K562 (cell line): ENCODE measurements around the gene GPR25. TPM values are rescaled to one million over a fixed set of nuclear protein-coding genes. Genes with fewer than 3 reads are reported as not detected.

ENCODE experiments used
- ATAC-seq: fragments of 200-7000 bp; cut with Tn5 transposase; 3 replicates; pipeline ENCODE4 v1.9.1; 2020; ENCODE audit warnings: moderate library complexity
- BruUV-seq: library from RNA; stranded (reverse); fragments of 400-500 nt; replicated peaks from 2 replicates; lab custom pipeline; 2021; lab: Mats Ljungman, UMichigan
- CTCF ChIA-PET: fragments of 300-600 bp; formaldehyde crosslinking; extraction: SDS; loops from one replicate; lab custom pipeline; 2021; ENCODE audit warnings: low intra/inter-chr PET ratio; lab: Yijun Ruan, JAX
- POLR2A ChIA-PET: fragments of 300-600, 350-650 bp; sonication (Branson Sonifier 250); formaldehyde crosslinking; extraction: SDS; loops from one replicate; lab custom pipeline; 2021; ENCODE audit warnings: antibody characterized with exemption, inconsistent platforms; lab: Yijun Ruan, JAX
- DNase-seq, 4 experiments: peaks; one replicate each; pipeline versions ENCODE4 v3.0.0 to v3.0.0-alpha.2; 2011 to 2018; ENCODE audit warnings: low spot score in 3 of 4, mixed read lengths in 3 of 4; ENCODE audit errors: extremely low read depth in 1 of 4
- FAIRE-seq: peaks from 2 replicates; lab custom pipeline; 2011; peaks lifted over from hg19 to GRCh38; lab: Jason Lieb, UNC
- H2AFZ ChIP-seq: 2 replicates; pipeline ENCODE4 v1.6.0; 2011; ENCODE audit warnings: low read depth, low read length, control low read depth, inconsistent platforms
- H3K27ac ChIP-seq: fragments of 200-600 bp; 3 replicates; pipeline ENCODE4 v1.8.0; 2011; ENCODE audit warnings: low read depth, mild to moderate bottlenecking, control low read depth, inconsistent platforms, low read length, moderate library complexity, mixed read lengths; ENCODE audit errors: extremely low read depth
- H3K27me3 ChIP-seq, 2 experiments: fragments of 300-600 bp in 1 of 2; 2 replicates in 1 of 2; 3 replicates in 1 of 2; pipeline versions ENCODE4 v1.6.0 to v1.8.0; 2011; ENCODE audit warnings: inconsistent platforms in 2 of 2, low read length in 2 of 2, mild to moderate bottlenecking in 1 of 2, mixed read lengths in 1 of 2, moderate library complexity in 1 of 2; ENCODE audit not compliant: control insufficient read depth in 2 of 2, insufficient read depth in 2 of 2
- H3K36me3 ChIP-seq: fragments of 300-600 bp; 3 replicates; pipeline ENCODE4 v1.8.0; 2011; ENCODE audit warnings: mild to moderate bottlenecking, low read length, inconsistent platforms; ENCODE audit not compliant: control insufficient read depth, insufficient read depth
- H3K4me1 ChIP-seq, 2 experiments: fragments of 200-600 bp in 1 of 2; replicated peaks in 1 of 2; 2 replicates in 1 of 2; 3 replicates in 1 of 2; pipeline versions ENCODE4 v1.5.1 to v1.8.0; 2011; ENCODE audit warnings: inconsistent platforms in 2 of 2, low read length in 2 of 2, mild to moderate bottlenecking in 1 of 2, mixed read lengths in 1 of 2, moderate library complexity in 1 of 2; ENCODE audit not compliant: control insufficient read depth in 2 of 2, insufficient read depth in 2 of 2
- H3K4me2 ChIP-seq: 2 replicates; pipeline ENCODE4 v1.6.1; 2011; ENCODE audit warnings: low read length, control low read depth, inconsistent platforms, mixed read lengths; ENCODE audit not compliant: insufficient read depth
- H3K4me3 ChIP-seq: fragments of 200-600 bp; sonication (generic), shearing (Covaris generic); 2 replicates; pipeline ENCODE4 v1.5.1; 2016; ENCODE audit warnings: control low read depth, inconsistent platforms
- H3K79me2 ChIP-seq: fragments of 200-600 bp; 3 replicates; pipeline ENCODE4 v1.8.0; 2011; ENCODE audit warnings: low read length, inconsistent platforms; ENCODE audit not compliant: control insufficient read depth, insufficient read depth
- H3K9ac ChIP-seq, 2 experiments: 2 replicates each; pipeline versions ENCODE4 v1.6.0 to v1.6.1; 2011; ENCODE audit warnings: low read depth in 2 of 2, low read length in 2 of 2, control low read depth in 1 of 2, inconsistent platforms in 1 of 2, mild to moderate bottlenecking in 1 of 2, mixed read lengths in 1 of 2; ENCODE audit not compliant: insufficient read depth in 1 of 2
- H3K9me1 ChIP-seq: one replicate; pipeline ENCODE4 v1.6.0; 2011; ENCODE audit warnings: inconsistent platforms, mild to moderate bottlenecking, low read length, moderate library complexity; ENCODE audit not compliant: control insufficient read depth, insufficient read depth
- H3K9me3 ChIP-seq: replicated peaks from 2 replicates; pipeline ENCODE4 v1.5.1; 2011; ENCODE audit warnings: low read depth, low read length, inconsistent platforms; ENCODE audit not compliant: control insufficient read depth, insufficient read depth
- H4K20me1 ChIP-seq: replicated peaks from 2 replicates; pipeline ENCODE4 v1.6.1; 2011; ENCODE audit warnings: low read length, inconsistent platforms, mixed read lengths; ENCODE audit not compliant: control insufficient read depth, insufficient read depth
- BRD9 ChIP-seq: fragments of 450-650 bp; IDR thresholded peaks from 2 replicates; pipeline ENCODE4 v1.6.1; 2018; ENCODE audit warnings: low read depth; ENCODE audit not compliant: partially characterized antibody
- E2F8 ChIP-seq: fragments of 450-650 bp; IDR thresholded peaks from 2 replicates; pipeline ENCODE4 v1.7.1; 2018; ENCODE audit warnings: mild to moderate bottlenecking, low read depth; ENCODE audit not compliant: partially characterized antibody
- ETS2 ChIP-seq: IDR thresholded peaks from 2 replicates; pipeline ENCODE4 v1.6.1; 2016; ENCODE audit warnings: borderline replicate concordance, missing genetic modification characterization, mild to moderate bottlenecking, moderate library complexity, missing compliant biosample characterization; ENCODE audit not compliant: poor library complexity, severe bottlenecking
- EWSR1 ChIP-seq: fragments of 450-650 bp; IDR thresholded peaks from 2 replicates; pipeline ENCODE4 v1.6.1; 2018; ENCODE audit warnings: borderline replicate concordance, mild to moderate bottlenecking, low read depth, moderate library complexity; ENCODE audit not compliant: partially characterized antibody
- LARP7 ChIP-seq: fragments of 450-650 bp; IDR thresholded peaks from 2 replicates; pipeline ENCODE4 v1.6.1; 2016
- SMAD1 ChIP-seq: fragments of 150-350 bp; IDR thresholded peaks from 2 replicates; pipeline ENCODE4 v1.6.1; 2014; ENCODE audit warnings: low read length, low read depth; ENCODE audit not compliant: partially characterized antibody
- TEAD4 ChIP-seq, 2 experiments: sonication (generic) in 1 of 2; formaldehyde crosslinking in 1 of 2; IDR thresholded peaks; 2 replicates each; pipeline versions ENCODE4 v1.6.1 to v1.8.0; 2012 to 2022; ENCODE audit warnings: borderline replicate concordance in 1 of 2, inconsistent platforms in 1 of 2, low read length in 1 of 2, mild to moderate bottlenecking in 1 of 2, missing genetic modification reagents in 1 of 2
- ZBTB43 ChIP-seq: sonication (generic); formaldehyde crosslinking; IDR thresholded peaks from 2 replicates; pipeline ENCODE4 v1.8.0; 2023; ENCODE audit warnings: mild to moderate bottlenecking, missing genetic modification reagents
- ZNF561 ChIP-seq: fragments of 450-650 bp; formaldehyde crosslinking; conservative IDR thresholded peaks from 2 replicates; pipeline ENCODE4 v1.4.0; 2020; ENCODE audit warnings: mild to moderate bottlenecking, moderate library complexity
- ZNF583 ChIP-seq: fragments of 250-450 bp; sonication (Bioruptor Pico); IDR thresholded peaks from 2 replicates; pipeline ENCODE4 v1.4.0; 2020
- ZNF766 ChIP-seq: fragments of 200-800 bp; sonication (Bioruptor generic); conservative IDR thresholded peaks from 2 replicates; pipeline ENCODE4 v1.6.1; 2016; ENCODE audit warnings: missing genetic modification characterization, missing compliant biosample characterization
- WGBS: fragments of 100-300 bp; shearing (Covaris generic); methylation state at CpG from one replicate; pipeline ENCODE4 v1.1.6; 2016; ENCODE audit warnings: low coverage, mixed read lengths; ENCODE audit not compliant: insufficient coverage; ENCODE audit errors: missing lambda C conversion rate; 5-methylcytosine and 5-hydroxymethylcytosine counted together
- in situ Hi-C: fragments of 300-500 bp; cut with MboI; formaldehyde crosslinking; loops from 4 replicates; pipeline ENCODE4 v1.15.0; 2018; ENCODE audit warnings: inconsistent platforms, mixed read lengths
- intact Hi-C: fragments of 100-400 bp; cut with micrococcal nuclease; formaldehyde crosslinking; loops from 2 replicates; pipeline ENCODE4 v1.14.2; 2022
- polyA plus RNA-seq, 8 experiments: library from polyadenylated mRNA; depleted of rRNA in 4 of 8; stranded (reverse) in 5 of 8; unstranded in 3 of 8; fragments of >200 nt; fragmentation: Nextera tagmentation in 2 of 8; fragmentation: Illumina TruSeq in 1 of 8; extraction: Ambion mirVana in 2 of 8; extraction: Trizol in 1 of 8; gene quantifications; 2 replicates each; pipeline versions ENCODE4 v1.2.1 to v1.2.3, GENCODE V29; 2011 to 2014; ENCODE audit warnings: inconsistent platforms in 1 of 8, missing spikeins in 1 of 8
- total RNA-seq, 7 experiments: library from RNA; depleted of rRNA in 6 of 7; stranded (reverse); fragments of >200 nt in 6 of 7; fragmentation: Illumina TruSeq in 2 of 7; extraction: Trizol in 2 of 7; gene quantifications; 2 replicates each; pipeline versions ENCODE4 v1.2.1 to v1.2.3, GENCODE V29; 2011 to 2021; ENCODE audit warnings: low replicate concordance in 1 of 7

GPR25 gene
- total and polyA plus RNA-seq, 9 of the 15 experiments (the other 6 are each of a cell fraction or from before 2014, with no cell fraction given) = not detected

- no peak for FAIRE-seq
- Histone ChIP-seq H3K36me3 (no peaks in the 10 kb centered on the region), H3K79me2 (no peaks in the 10 kb centered on the region), H3K9me3 (no peaks in the 10 kb centered on the region), H3K4me2 (no peak overlapping the region), H3K4me3 (no peak overlapping the region), H3K9me1 (no peaks in the 10 kb centered on the region), H3K27me3 (peaks cover 67 to 71% of the 10 kb centered on the region in 2 experiments), H3K9ac (no peak overlapping the region), H3K27ac (no peak overlapping the region), H2AFZ (no peak overlapping the region), H4K20me1 (no peaks in the 10 kb centered on the region), H3K4me1 (peaks cover 0 to 14% of the 10 kb centered on the region in 2 experiments; a peak in 1 of 5 replicates)
- ChIA-PET POLR2A (interaction anchor here (0.6 kb wide), 1 partner anchor 31 kb away, joined by 4 read pairs; no protein-coding TSS in a partner anchor), CTCF (no interaction called here)
- DNase-seq = peak in 1 of 4 experiments; percentile 5
- BruUV-seq = no TSS peak
- intact Hi-C loops (no loop called here), in situ Hi-C loops (no loop called here)
- no peak for ATAC-seq
- TF ChIP-seq EWSR1 (no peak), ZBTB43 (no peak), LARP7 (no peak)
- WGBS = 0% methylated on average over 5 of the region's 5 CpGs
Measured at GRCh38 chr1:200875416-200875815, 2.6 kb downstream of the GPR25 start.

- in situ Hi-C loops = no loop called here
- Histone ChIP-seq H3K27ac (no peak overlapping the region), H3K79me2 (no peaks in the 10 kb centered on the region), H4K20me1 (no peaks in the 10 kb centered on the region), H3K9me1 (no peaks in the 10 kb centered on the region), H3K4me3 (no peak overlapping the region), H3K27me3 (peaks cover 62 to 67% of the 10 kb centered on the region in 2 experiments), H3K4me1 (peaks cover 0 to 14% of the 10 kb centered on the region in 2 experiments; a peak in 1 of 5 replicates), H3K9me3 (no peaks in the 10 kb centered on the region), H3K9ac (no peak overlapping the region), H3K4me2 (no peak overlapping the region), H3K36me3 (no peaks in the 10 kb centered on the region), H2AFZ (no peak overlapping the region)
- intact Hi-C loops = no loop called here
- CTCF ChIA-PET = no interaction called here
- no peak for FAIRE-seq
- 1% methylated on average over 3 of the region's 3 CpGs for WGBS
- no peak for ATAC-seq
- BruUV-seq = no TSS peak
- POLR2A ChIA-PET = interaction anchor here (0.6 to 1.4 kb wide), 2 partner anchors 11 to 17 kb away, joined by 3 to 4 read pairs; no protein-coding TSS in a partner anchor
- DNase-seq = no peak
- no peak for TF ChIP-seq E2F8
- no peak for TF ChIP-seq BRD9
- TF ChIP-seq TEAD4 (IDR thresholded peaks at IDR 0.05; ENCODE audit: low read length) = no peak
- TF ChIP-seq TEAD4 (CRISPR knock-in tag; IDR thresholded peaks at IDR 0.05; ENCODE audit: borderline replicate concordance) = no peak
- no peak for TF ChIP-seq ZNF766 (CRISPR knock-in tag)
- no peak for TF ChIP-seq ETS2 (tag)
- no peak for TF ChIP-seq ZNF561
- TF ChIP-seq SMAD1 = no peak
- TF ChIP-seq ZNF583 (CRISPR knock-in tag) = no peak
Measured at GRCh38 chr1:200877010-200877409, 4.2 kb downstream of the GPR25 start.
